Retinal pigment epithelial cell (primary cell): Measurements from ENCODE around the gene DACT3.

Source experiments
- DNase-seq: peaks from one replicate; pipeline ENCODE4 v3.0.0-alpha.2; 2010; ENCODE audit warnings: low read depth
- H3K4me3 ChIP-seq: 2 replicates; pipeline ENCODE4 v1.5.1; 2011; ENCODE audit warnings: mild to moderate bottlenecking, low read length, control low read depth, moderate library complexity
- CTCF ChIP-seq: conservative IDR thresholded peaks from 2 replicates; pipeline ENCODE4 v1.5.1; 2011; ENCODE audit warnings: low read depth, low read length, control low read depth, inconsistent platforms

Gene DACT3

GRCh38 chr19:46602392-46603194 lies 58.4 kb downstream of the DACT3 start:
- peak overlapping the region; percentile 100 for H3K4me3 ChIP-seq
- no peak for DNase-seq
- TF ChIP-seq CTCF = no peak

- no peak for TF ChIP-seq CTCF
- DNase-seq = no peak
- peak within 1 kb of the TSS; percentile 100 for H3K4me3 ChIP-seq
Measured at GRCh38 chr19:46601318-46602224, 59.4 kb downstream of the DACT3 start, which contains the start of gene CALM3. Gene CALM3, plus strand, starts transcription at chr19:46601330. Its CDS starts 105 bp downstream, at chr19:46601435.

- no peak for TF ChIP-seq CTCF
- peak; percentile 94 for DNase-seq
- peak overlapping the region; percentile 100 for H3K4me3 ChIP-seq
Measured at GRCh38 chr19:46600384-46601317, 60.3 kb downstream of the DACT3 start.

GRCh38 chr19:46599716-46600373 lies 61.1 kb downstream of the DACT3 start:
- no peak for DNase-seq
- H3K4me3 ChIP-seq = peak overlapping the region; percentile 80
- no peak for TF ChIP-seq CTCF

- TF ChIP-seq CTCF = no peak
- no peak for DNase-seq
- no peak overlapping the region for H3K4me3 ChIP-seq
Measured at GRCh38 chr19:46598372-46598917, 62.5 kb downstream of the DACT3 start.
